A673 (cell line): ENCODE data around the gene CXCR5.

Experiments used
- CTCF ChIP-seq: fragments of 300-800, 200-600 bp; sonication (generic); conservative IDR thresholded peaks from 2 replicates; pipeline ENCODE4 v1.5.1; 2017; ENCODE audit warnings: low read depth, mild to moderate bottlenecking, antibody characterized with exemption, low read length, moderate library complexity, mixed read lengths
- EZH2 ChIP-seq: fragments of 200-600 bp; sonication (generic); IDR thresholded peaks from 2 replicates; pipeline ENCODE4 v1.6.1; 2017; ENCODE audit warnings: borderline replicate concordance, low read depth, mild to moderate bottlenecking, mixed read lengths, antibody characterized with exemption, low read length; ENCODE audit not compliant: poor library complexity, severe bottlenecking

DNA sequence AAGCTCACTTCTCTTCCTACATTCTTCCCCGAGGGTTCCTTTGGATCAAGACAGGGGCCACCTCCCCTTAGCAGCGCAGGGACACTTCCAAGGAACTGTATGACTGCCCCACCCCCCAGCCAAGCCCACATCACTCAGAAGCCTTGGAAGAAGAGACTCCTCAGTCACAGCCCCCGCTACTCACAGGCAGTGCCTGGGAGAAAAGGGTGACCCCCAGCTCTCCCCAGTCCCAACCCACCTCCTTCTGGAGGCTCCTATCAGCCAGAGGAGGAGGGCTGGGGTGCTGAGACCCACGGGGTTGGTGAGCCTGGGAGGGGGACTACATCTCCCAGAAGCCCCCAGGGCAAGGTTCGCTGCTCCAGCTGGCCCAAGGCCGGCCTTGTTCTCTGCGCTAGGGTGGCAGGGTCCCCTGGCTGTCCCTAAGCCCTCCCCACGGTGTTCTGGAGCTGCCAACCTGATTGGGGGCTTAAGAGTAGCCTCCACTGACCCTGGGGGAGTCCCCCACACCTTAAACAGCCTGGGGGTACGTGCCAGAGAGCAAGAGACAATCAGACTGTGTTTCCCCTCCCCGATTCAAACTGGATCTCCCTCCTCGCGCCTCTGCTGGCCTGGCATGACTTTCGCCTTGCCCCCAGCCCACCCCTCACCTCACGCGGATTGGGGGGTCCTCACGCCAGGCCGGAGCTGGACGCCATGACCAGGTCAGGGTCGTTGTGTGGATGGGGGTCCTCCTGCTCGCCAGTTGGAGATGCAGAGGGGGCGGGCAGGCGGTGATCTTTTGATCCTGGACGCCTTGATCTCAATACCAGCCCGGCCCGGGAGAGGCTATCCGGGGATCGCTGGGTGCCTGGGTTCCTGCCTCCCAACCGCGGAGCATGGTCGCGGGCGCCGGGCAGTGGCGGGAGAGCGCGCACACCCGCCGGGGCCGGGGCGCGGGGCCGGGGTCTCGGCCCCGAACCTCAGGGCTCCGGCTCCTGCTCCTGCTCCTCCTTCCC is 41.2 kb downstream of the CXCR5 start:
- no peak for TF ChIP-seq CTCF
- no peak for TF ChIP-seq EZH2
